Esophagus muscularis mucosa (tissue), 4 donors: ENCODE measurements around the gene TGFBR3. TPM values are rescaled to one million over a fixed set of nuclear protein-coding genes. Genes with fewer than 3 reads are reported as not detected.

ENCODE experiments used
- DNase-seq: peaks from one replicate; pipeline ENCODE4 v3.0.0-alpha.2; 2017; ENCODE audit errors: extremely low spot score
- H3K27ac ChIP-seq, 4 donors: fragments of 200-600 bp; sonication (generic); replicated peaks in 1 of 4; 1 replicate in 3 of 4; 2 replicates in 1 of 4; pipeline ENCODE4 v1.5.1; 2016 to 2019; ENCODE audit warnings: mild to moderate bottlenecking in 1 of 4
- H3K27me3 ChIP-seq, 4 donors: fragments of 200-600 bp; sonication (generic); one replicate each; pipeline versions ENCODE4 v1.5.1 to v1.6.0; 2016 to 2019
- H3K36me3 ChIP-seq, 4 donors: fragments of 200-600 bp; sonication (generic); one replicate each; pipeline ENCODE4 v1.5.1; 2016 to 2019
- H3K4me1 ChIP-seq, 4 donors: fragments of 200-600 bp; sonication (generic); one replicate each; pipeline ENCODE4 v1.5.1; 2016 to 2019
- H3K4me3 ChIP-seq, 4 donors: fragments of 200-600 bp; sonication (generic); 1 replicate in 2 of 4; 2 replicates in 2 of 4; pipeline ENCODE4 v1.5.1; 2016 to 2019; ENCODE audit warnings: mild to moderate bottlenecking in 4 of 4, moderate library complexity in 1 of 4
- H3K9me3 ChIP-seq, 4 donors: fragments of 200-600 bp; sonication (generic); 1 replicate in 3 of 4; 2 replicates in 1 of 4; pipeline ENCODE4 v1.5.1; 2016 to 2019
- EP300 ChIP-seq: sonication (generic); formaldehyde crosslinking; IDR thresholded peaks from one replicate; pipeline ENCODE4 v1.6.1; 2017; ENCODE audit warnings: antibody characterized with exemption
- POLR2A ChIP-seq: fragments of 450-650 bp; IDR thresholded peaks from one replicate; pipeline ENCODE4 v1.6.1; 2017; ENCODE audit warnings: antibody characterized with exemption, moderate library complexity, mild to moderate bottlenecking, low read depth
- POLR2AphosphoS5 ChIP-seq, 2 donors: sonication (generic); formaldehyde crosslinking; IDR thresholded peaks; one replicate each; pipeline ENCODE4 v1.6.1; 2017; ENCODE audit warnings: antibody characterized with exemption in 2 of 2
- WGBS: methylation state at CpG from one replicate; pipeline ENCODE4 v1.1.5; 2018; 5-methylcytosine and 5-hydroxymethylcytosine counted together
- intact Hi-C: fragments of 100-400 bp; cut with DNase I; formaldehyde crosslinking; loops from one replicate; pipeline ENCODE4 v1.15.1; 2023
- total RNA-seq, 4 donors: library from RNA; depleted of rRNA; stranded (reverse); fragments of >200 nt; gene quantifications; one replicate each; pipeline versions ENCODE4 v1.1.0 to v1.2.1, GENCODE V29; 2016
- TF ChIP-seq, protein P1 (sequence below), 3 experiments: fragments of 200-600 bp in 2 of 3; fragments of 450-650 bp in 1 of 3; sonication (generic) in 2 of 3; IDR thresholded peaks; one replicate each; pipeline ENCODE4 v1.5.1; 2017 to 2019; ENCODE audit warnings: antibody characterized with exemption in 3 of 3, mild to moderate bottlenecking in 2 of 3, moderate library complexity in 1 of 3

The TGFBR3 gene
- total RNA-seq, 4 donors from 2014 or later: 176 to 262 (median 188) TPM

DNA sequence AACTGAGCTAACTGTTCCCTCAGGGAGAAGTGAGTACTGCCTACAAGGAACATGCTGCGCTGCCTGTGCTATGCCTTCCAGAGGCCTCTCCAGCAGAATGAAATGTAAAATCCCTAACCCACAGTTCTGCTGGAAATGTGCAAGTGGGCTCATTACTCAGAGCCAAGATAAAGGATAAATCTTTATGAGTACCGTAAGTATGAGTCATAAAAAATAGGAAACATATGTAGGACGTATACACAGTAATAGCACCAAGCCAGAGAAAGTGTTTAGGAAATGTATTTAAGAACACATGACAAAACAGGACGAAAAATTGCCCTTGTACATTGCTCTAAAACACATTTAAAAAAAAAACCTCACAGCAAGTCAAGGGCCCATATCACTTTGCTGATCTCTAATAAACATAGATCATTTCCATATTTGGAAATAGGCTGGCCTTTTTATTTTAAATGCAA lies 104.6 kb downstream of the TGFBR3 start:
- Histone ChIP-seq H3K27me3 (no peaks in the 10 kb centered on the region), H3K27ac (peak overlapping the region; percentile 35 to 72 (median 66)), H3K9me3 (no peaks in the 10 kb centered on the region), H3K36me3 (peaks cover 0 to 9% (median 0%) of the 10 kb centered on the region in 4 donors), H3K4me1 (peaks cover 61 to 94% (median 86%) of the 10 kb centered on the region in 4 donors), H3K4me3 (no peak overlapping the region)
- 43% methylated on average over 4 of the region's 4 CpGs for WGBS
- no peak for DNase-seq
- intact Hi-C loops: no loop called here
- TF ChIP-seq EP300: no peak
- TF ChIP-seq, protein P1, sequence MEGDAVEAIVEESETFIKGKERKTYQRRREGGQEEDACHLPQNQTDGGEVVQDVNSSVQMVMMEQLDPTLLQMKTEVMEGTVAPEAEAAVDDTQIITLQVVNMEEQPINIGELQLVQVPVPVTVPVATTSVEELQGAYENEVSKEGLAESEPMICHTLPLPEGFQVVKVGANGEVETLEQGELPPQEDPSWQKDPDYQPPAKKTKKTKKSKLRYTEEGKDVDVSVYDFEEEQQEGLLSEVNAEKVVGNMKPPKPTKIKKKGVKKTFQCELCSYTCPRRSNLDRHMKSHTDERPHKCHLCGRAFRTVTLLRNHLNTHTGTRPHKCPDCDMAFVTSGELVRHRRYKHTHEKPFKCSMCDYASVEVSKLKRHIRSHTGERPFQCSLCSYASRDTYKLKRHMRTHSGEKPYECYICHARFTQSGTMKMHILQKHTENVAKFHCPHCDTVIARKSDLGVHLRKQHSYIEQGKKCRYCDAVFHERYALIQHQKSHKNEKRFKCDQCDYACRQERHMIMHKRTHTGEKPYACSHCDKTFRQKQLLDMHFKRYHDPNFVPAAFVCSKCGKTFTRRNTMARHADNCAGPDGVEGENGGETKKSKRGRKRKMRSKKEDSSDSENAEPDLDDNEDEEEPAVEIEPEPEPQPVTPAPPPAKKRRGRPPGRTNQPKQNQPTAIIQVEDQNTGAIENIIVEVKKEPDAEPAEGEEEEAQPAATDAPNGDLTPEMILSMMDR (IDR thresholded peaks at IDR 0.05): no peak
- no peak for TF ChIP-seq POLR2AphosphoS5 (IDR thresholded peaks at IDR 0.05)
- no peak for TF ChIP-seq POLR2A

DNA sequence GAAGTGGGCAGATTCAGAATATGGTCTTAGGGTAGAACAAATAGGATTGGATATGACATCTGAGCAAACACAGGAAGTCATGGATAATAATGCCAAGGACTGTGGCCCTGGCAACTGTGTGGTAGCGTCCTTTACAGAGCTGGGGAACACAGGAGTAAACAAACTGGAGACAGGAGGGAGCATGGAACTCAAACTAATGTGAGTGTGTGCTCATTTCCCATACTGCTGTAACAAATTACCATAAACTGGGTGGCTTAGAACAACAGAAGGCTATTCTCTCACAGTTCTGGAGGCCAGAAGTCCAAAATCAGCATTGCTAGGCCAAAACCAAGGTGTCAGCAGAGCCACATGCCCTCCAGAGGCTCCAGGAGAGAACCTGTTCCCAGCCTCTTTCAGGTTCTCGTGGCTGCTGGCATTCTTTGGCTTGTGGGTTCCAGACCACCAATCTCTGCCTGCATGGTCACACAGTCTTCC lies 106.4 kb downstream of the TGFBR3 start:
- Histone ChIP-seq H3K4me3 (no peak overlapping the region), H3K27ac (peak overlapping the region; percentile 17 to 55 (median 42)), H3K9me3 (no peaks in the 10 kb centered on the region), H3K36me3 (peaks cover 0 to 9% (median 0%) of the 10 kb centered on the region in 4 donors), H3K4me1 (peaks cover 55 to 98% (median 96%) of the 10 kb centered on the region in 4 donors), H3K27me3 (no peaks in the 10 kb centered on the region)
- no peak for DNase-seq
- 90% methylated on average over 2 of the region's 2 CpGs for WGBS
- intact Hi-C loops: no loop called here
- TF ChIP-seq, protein P1 (IDR thresholded peaks at IDR 0.05): no peak
- no peak for TF ChIP-seq POLR2AphosphoS5 (IDR thresholded peaks at IDR 0.05)
- no peak for TF ChIP-seq EP300
- TF ChIP-seq POLR2A: no peak

DNA sequence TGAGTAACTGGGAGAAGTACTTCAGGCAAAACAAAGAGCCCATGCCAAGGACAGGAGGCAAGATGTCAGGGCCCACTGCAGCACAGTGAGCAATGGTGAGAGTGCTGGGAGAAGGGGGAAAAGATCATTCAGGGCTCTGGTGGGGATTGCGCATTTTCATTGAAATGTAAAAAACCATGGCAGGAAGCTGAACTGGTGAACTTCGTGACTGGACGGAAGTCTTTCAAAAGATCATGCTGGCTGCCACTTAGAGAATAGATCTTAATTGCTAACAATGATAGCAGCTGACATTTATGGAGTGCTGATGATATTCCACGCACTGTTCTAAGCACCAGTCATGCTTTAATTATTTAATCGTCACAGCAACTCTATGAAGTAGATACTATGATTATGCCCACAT lies 107.0 kb downstream of the TGFBR3 start:
- 85% methylated on average over 5 of the region's 5 CpGs for WGBS
- Histone ChIP-seq H3K4me1 (peaks cover 49 to 98% (median 96%) of the 10 kb centered on the region in 4 donors), H3K9me3 (no peaks in the 10 kb centered on the region), H3K36me3 (peaks cover 0 to 9% (median 0%) of the 10 kb centered on the region in 4 donors), H3K27me3 (no peaks in the 10 kb centered on the region), H3K27ac (peak overlapping the region; percentile 17 to 55 (median 42)), H3K4me3 (no peak overlapping the region)
- TF ChIP-seq POLR2A: no peak
- no peak for TF ChIP-seq POLR2AphosphoS5 (IDR thresholded peaks at IDR 0.05)
- TF ChIP-seq EP300: no peak
- TF ChIP-seq, protein P1 (IDR thresholded peaks at IDR 0.05): no peak
- no peak for DNase-seq
- intact Hi-C loops: no loop called here

DNA sequence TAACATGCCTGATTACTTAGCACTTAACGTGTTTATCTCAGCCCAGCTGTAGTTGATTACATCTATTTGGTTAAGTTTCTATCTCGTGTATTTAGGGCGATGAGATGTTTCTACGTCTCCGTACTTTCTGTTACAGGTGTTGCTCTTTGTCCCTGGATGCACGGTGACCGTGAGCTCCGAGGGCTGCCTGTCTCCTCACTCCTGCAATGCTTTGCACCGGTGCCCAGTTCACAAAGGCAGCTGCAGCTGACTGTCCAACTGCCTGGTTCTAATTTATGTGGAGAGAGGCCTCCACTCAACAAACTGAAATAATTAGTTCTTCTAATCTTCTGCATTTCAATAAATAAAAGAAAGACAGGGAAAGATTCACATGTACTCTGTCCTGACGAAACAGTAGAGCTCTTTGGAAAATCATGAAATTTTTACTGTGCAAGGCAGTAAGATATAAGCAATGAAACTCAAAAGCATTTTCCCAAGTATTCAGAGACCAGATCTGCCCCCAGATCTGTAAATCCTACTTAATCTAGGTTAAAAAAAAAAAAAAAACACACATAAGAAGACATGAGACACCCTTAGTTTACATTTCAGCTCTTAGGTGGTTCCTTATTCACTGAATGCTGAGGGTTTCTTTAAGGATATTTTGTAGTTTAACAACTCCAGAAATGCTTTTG lies 108.2 kb downstream of the TGFBR3 start:
- intact Hi-C loops: no loop called here
- Histone ChIP-seq H3K27ac (peak overlapping the region in 3 of 4 donors; percentile 20 to 58 (median 51)), H3K4me3 (no peak overlapping the region), H3K36me3 (peaks cover 0 to 7% (median 0%) of the 10 kb centered on the region in 4 donors), H3K4me1 (peaks cover 39 to 97% (median 91%) of the 10 kb centered on the region in 4 donors), H3K9me3 (no peaks in the 10 kb centered on the region), H3K27me3 (no peaks in the 10 kb centered on the region)
- WGBS: 65% methylated on average over 10 of the region's 10 CpGs
- no peak for DNase-seq
- no peak for TF ChIP-seq POLR2AphosphoS5 (IDR thresholded peaks at IDR 0.05)
- TF ChIP-seq EP300: no peak
- TF ChIP-seq, protein P1 (IDR thresholded peaks at IDR 0.05): no peak
- TF ChIP-seq POLR2A: no peak
